ENCODE data around the gene POLR2L.
A peak's percentile ranks its signal among the peaks of the same experiment; 100 is the strongest.

Gene POLR2L

DNA sequence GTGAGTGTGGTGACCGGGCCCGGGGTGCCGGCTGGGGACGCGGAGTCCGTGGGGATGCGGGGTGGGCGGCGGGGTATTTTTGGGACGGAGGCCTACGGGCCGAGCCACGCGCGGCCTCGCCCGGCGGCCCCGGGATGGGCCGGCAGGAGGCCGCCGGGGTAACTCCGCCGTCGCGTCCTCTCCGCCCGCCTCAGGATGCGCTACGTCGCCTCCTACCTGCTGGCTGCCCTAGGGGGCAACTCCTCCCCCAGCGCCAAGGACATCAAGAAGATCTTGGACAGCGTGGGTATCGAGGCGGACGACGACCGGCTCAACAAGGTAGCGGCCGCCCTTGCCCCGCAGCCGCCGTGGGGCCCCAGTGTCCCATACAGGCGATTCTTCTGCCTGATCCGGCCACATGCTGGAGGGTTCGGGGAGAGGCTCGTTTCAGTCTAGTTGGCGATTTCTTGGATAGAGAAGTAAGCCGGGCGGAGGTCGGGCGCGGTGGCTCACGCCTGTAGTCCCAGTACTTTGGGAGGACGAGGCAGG is 32.2 kb downstream of the POLR2L start (continued):
- TF ChIP-seq, protein P1, sequence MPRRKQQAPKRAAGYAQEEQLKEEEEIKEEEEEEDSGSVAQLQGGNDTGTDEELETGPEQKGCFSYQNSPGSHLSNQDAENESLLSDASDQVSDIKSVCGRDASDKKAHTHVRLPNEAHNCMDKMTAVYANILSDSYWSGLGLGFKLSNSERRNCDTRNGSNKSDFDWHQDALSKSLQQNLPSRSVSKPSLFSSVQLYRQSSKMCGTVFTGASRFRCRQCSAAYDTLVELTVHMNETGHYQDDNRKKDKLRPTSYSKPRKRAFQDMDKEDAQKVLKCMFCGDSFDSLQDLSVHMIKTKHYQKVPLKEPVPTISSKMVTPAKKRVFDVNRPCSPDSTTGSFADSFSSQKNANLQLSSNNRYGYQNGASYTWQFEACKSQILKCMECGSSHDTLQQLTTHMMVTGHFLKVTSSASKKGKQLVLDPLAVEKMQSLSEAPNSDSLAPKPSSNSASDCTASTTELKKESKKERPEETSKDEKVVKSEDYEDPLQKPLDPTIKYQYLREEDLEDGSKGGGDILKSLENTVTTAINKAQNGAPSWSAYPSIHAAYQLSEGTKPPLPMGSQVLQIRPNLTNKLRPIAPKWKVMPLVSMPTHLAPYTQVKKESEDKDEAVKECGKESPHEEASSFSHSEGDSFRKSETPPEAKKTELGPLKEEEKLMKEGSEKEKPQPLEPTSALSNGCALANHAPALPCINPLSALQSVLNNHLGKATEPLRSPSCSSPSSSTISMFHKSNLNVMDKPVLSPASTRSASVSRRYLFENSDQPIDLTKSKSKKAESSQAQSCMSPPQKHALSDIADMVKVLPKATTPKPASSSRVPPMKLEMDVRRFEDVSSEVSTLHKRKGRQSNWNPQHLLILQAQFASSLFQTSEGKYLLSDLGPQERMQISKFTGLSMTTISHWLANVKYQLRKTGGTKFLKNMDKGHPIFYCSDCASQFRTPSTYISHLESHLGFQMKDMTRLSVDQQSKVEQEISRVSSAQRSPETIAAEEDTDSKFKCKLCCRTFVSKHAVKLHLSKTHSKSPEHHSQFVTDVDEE (CRISPR knock-in tag; IDR thresholded peaks at IDR 0.05): no peak
- TF ChIP-seq OSR1 (CRISPR knock-in tag; IDR thresholded peaks at IDR 0.05) (no peak), ZNF8 (CRISPR knock-in tag; IDR thresholded peaks at IDR 0.05) (no peak), BACH2 (CRISPR knock-in tag; IDR thresholded peaks at IDR 0.05; ENCODE audit: borderline replicate concordance) (no peak)

DNA sequence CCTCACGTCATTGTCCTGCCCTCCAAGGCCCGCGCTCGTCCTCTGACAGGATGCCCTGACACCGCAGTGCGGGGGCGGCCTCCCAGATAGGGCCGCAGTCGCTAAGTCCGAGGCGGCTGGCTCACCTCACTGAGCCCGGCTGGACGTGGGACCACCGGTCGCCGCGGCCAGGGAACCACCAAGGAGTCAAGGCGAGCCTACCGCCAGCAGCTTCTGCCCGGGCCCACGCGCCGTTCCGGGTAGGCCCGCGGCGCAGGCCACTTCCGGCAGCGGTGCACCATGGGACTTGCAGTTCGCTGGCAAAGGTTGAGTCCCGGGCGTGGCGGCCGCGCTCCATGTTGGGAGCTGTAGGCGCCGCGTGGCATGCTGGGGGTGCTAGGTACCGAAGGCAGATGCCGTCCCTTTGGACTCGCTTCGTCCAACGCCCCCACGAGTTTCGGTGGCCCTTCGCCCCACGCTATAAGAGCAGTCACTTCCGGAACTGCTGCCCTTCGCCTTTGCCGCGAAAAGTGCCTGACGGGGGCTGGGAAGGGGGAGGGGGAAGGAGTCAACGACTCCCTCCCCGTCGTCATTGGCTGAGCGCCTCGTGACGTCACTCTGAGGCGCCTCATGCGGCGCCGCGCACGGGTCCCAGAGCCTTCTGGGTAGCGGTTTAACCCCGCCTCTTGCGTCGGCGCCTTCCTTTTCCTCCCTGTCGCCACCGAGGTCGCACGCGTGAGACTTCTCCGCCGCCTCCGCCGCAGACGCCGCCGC is 32.9 kb downstream of the POLR2L start, which contains the start of gene RPLP2:
TSS of gene RPLP2 (plus strand) at position 681 of the 753 bp plus-strand sequence. CDS start 268 bp downstream, outside the sequence.
- TF ChIP-seq CSDC2 (CRISPR knock-in tag; IDR thresholded peaks at IDR 0.05): 0 out of 2 replicates have a peak, but pooled peaks have one; percentile 8
- TF ChIP-seq, protein P1 (CRISPR knock-in tag; IDR thresholded peaks at IDR 0.05): 0 out of 2 replicates have a peak, but pooled peaks have one; percentile 41
- no peak for TF ChIP-seq BACH2 (CRISPR knock-in tag; IDR thresholded peaks at IDR 0.05; ENCODE audit: borderline replicate concordance)
- ATAC-seq: peak; percentile 86

DNA sequence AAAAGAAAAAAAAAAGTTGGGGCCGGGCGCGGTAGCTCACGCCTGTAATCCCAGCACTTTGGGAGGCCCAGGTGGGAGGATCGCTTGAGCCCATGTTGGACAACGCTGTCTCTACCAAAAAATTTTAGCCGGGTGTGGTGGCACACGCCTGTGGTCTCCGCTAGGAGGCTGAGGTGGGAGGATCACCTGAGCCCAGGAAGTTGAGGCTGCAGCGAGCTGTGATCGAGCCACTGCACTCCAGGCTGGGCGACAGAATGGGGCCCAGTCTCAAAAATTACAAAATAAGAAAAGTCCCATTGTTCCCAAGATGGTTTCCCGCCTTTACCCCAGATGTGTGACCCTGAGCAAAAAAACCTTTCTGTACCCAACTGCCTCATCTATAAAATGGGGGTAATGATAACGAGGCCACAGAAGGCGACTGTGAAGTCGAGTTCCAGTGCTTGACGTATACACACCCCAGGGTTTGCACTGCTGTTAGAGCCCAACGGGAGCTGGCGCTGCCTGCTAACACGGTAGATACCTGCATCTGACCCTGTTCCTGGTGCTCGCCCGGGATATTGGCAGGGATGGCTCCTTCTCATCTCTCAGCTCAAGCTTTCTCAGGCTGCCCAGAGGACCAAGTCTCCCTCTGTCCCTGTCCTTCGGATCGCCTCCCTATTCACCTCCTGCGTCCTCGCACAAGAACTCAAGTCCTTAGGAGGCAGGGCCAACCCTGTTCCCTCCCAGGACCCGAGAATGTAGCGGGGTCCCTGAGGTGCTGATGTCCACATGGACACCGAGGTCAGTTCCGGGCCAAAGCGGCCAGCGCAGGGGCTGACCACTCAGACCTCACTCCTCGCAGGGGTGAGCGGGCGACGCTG is 33.7 kb downstream of the POLR2L start:
- peak; percentile 76 for ATAC-seq

More for the DNA sequence above, 33.7 kb downstream of the POLR2L start:
- TF ChIP-seq CSDC2 (CRISPR knock-in tag; IDR thresholded peaks at IDR 0.05): no peak
- TF ChIP-seq, protein P2, sequence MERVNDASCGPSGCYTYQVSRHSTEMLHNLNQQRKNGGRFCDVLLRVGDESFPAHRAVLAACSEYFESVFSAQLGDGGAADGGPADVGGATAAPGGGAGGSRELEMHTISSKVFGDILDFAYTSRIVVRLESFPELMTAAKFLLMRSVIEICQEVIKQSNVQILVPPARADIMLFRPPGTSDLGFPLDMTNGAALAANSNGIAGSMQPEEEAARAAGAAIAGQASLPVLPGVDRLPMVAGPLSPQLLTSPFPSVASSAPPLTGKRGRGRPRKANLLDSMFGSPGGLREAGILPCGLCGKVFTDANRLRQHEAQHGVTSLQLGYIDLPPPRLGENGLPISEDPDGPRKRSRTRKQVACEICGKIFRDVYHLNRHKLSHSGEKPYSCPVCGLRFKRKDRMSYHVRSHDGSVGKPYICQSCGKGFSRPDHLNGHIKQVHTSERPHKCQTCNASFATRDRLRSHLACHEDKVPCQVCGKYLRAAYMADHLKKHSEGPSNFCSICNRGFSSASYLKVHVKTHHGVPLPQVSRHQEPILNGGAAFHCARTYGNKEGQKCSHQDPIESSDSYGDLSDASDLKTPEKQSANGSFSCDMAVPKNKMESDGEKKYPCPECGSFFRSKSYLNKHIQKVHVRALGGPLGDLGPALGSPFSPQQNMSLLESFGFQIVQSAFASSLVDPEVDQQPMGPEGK (CRISPR knock-in tag; IDR thresholded peaks at IDR 0.05; ENCODE audit: borderline replicate concordance): no peak
- no peak for TF ChIP-seq ZFP3 (CRISPR knock-in tag; IDR thresholded peaks at IDR 0.05)
- TF ChIP-seq OSR1 (CRISPR knock-in tag; IDR thresholded peaks at IDR 0.05): no peak
- no peak for TF ChIP-seq ZNF8 (CRISPR knock-in tag; IDR thresholded peaks at IDR 0.05)
- TF ChIP-seq, protein P3, sequence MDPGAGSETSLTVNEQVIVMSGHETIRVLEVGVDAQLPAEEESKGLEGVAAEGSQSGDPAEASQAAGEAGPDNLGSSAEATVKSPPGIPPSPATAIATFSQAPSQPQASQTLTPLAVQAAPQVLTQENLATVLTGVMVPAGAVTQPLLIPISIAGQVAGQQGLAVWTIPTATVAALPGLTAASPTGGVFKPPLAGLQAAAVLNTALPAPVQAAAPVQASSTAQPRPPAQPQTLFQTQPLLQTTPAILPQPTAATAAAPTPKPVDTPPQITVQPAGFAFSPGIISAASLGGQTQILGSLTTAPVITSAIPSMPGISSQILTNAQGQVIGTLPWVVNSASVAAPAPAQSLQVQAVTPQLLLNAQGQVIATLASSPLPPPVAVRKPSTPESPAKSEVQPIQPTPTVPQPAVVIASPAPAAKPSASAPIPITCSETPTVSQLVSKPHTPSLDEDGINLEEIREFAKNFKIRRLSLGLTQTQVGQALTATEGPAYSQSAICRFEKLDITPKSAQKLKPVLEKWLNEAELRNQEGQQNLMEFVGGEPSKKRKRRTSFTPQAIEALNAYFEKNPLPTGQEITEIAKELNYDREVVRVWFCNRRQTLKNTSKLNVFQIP (CRISPR knock-in tag; IDR thresholded peaks at IDR 0.05; ENCODE audit: borderline replicate concordance, low read depth): no peak
- no peak for TF ChIP-seq TCF4 (CRISPR knock-in tag; IDR thresholded peaks at IDR 0.05; ENCODE audit: borderline replicate concordance)
- TF ChIP-seq RARB (CRISPR knock-in tag; IDR thresholded peaks at IDR 0.05): no peak
- no peak for TF ChIP-seq GLIS3 (CRISPR knock-in tag; IDR thresholded peaks at IDR 0.05)
- TF ChIP-seq, protein P4, sequence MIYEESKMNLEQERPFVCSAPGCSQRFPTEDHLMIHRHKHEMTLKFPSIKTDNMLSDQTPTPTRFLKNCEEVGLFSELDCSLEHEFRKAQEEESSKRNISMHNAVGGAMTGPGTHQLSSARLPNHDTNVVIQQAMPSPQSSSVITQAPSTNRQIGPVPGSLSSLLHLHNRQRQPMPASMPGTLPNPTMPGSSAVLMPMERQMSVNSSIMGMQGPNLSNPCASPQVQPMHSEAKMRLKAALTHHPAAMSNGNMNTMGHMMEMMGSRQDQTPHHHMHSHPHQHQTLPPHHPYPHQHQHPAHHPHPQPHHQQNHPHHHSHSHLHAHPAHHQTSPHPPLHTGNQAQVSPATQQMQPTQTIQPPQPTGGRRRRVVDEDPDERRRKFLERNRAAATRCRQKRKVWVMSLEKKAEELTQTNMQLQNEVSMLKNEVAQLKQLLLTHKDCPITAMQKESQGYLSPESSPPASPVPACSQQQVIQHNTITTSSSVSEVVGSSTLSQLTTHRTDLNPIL (CRISPR knock-in tag; IDR thresholded peaks at IDR 0.05; ENCODE audit: low read depth): no peak
- TF ChIP-seq ZFP30 (CRISPR knock-in tag; IDR thresholded peaks at IDR 0.05): no peak
- TF ChIP-seq ZNF70 (CRISPR knock-in tag; IDR thresholded peaks at IDR 0.05): no peak
- TF ChIP-seq, protein P1 (CRISPR knock-in tag; IDR thresholded peaks at IDR 0.05): no peak
- TF ChIP-seq ISL1 (CRISPR knock-in tag; IDR thresholded peaks at IDR 0.05): no peak

Data from SK-N-SH treated with all-trans-retinoic acid at 6 μM for 48 hours (cell line).